ENCODE results near the gene C1QTNF12.

The C1QTNF12 gene

GRCh38 chr1:1240822-1241587, 5.5 kb downstream of the C1QTNF12 start:
- no peak for DNase-seq (ENCODE audit: low read depth, low spot score)

- DNase-seq (ENCODE audit: low read depth, low spot score): no peak
Measured at GRCh38 chr1:1240348-1240732, 6.2 kb downstream of the C1QTNF12 start.

- no peak for DNase-seq (ENCODE audit: low read depth, low spot score)
Measured at GRCh38 chr1:1239614-1240347, 6.7 kb downstream of the C1QTNF12 start.

GRCh38 chr1:1239227-1239613, 7.3 kb downstream of the C1QTNF12 start:
- no peak for DNase-seq (ENCODE audit: low read depth, low spot score)

- DNase-seq (ENCODE audit: low read depth, low spot score): no peak
Measured at GRCh38 chr1:1238702-1239178, 7.8 kb downstream of the C1QTNF12 start.

- DNase-seq (ENCODE audit: low read depth, low spot score): no peak
Measured at GRCh38 chr1:1237874-1238701, 8.4 kb downstream of the C1QTNF12 start.

- DNase-seq (ENCODE audit: low read depth, low spot score): no peak
Measured at GRCh38 chr1:1236945-1237873, 9.3 kb downstream of the C1QTNF12 start.

GRCh38 chr1:1236176-1236763, 10.3 kb downstream of the C1QTNF12 start:
- DNase-seq (ENCODE audit: low read depth, low spot score): no peak

GRCh38 chr1:1235016-1235744, 11.3 kb downstream of the C1QTNF12 start:
- no peak for DNase-seq (ENCODE audit: low read depth, low spot score)

GRCh38 chr1:1234180-1234808, 12.2 kb downstream of the C1QTNF12 start:
- no peak for DNase-seq (ENCODE audit: low read depth, low spot score)

- DNase-seq (ENCODE audit: low read depth, low spot score): no peak
Measured at GRCh38 chr1:1233567-1233892, 13.0 kb downstream of the C1QTNF12 start.

GRCh38 chr1:1232796-1233566, 13.5 kb downstream of the C1QTNF12 start:
- DNase-seq (ENCODE audit: low read depth, low spot score): no peak

GRCh38 chr1:1232208-1232795, 14.2 kb downstream of the C1QTNF12 start, which contains the start of gene B3GALT6:
Gene B3GALT6 (plus strand): TSS chr1:1232237. CDS start chr1:1232279, 42 bp downstream.
- DNase-seq (ENCODE audit: low read depth, low spot score): no peak

- DNase-seq (ENCODE audit: low read depth, low spot score): peak; percentile 93
Measured at GRCh38 chr1:1231400-1232207, 14.9 kb downstream of the C1QTNF12 start, which contains the start of gene SDF4. Gene SDF4 (minus strand): TSS chr1:1232001. CDS start chr1:1228772, 3,229 bp downstream.

- DNase-seq (ENCODE audit: low read depth, low spot score): no peak
Measured at GRCh38 chr1:1230656-1231399, 15.7 kb downstream of the C1QTNF12 start.

- DNase-seq (ENCODE audit: low read depth, low spot score): no peak
Measured at GRCh38 chr1:1229770-1230169, 16.8 kb downstream of the C1QTNF12 start.

Data from activated naive CD8-positive, alpha-beta T cell treated with anti-CD3 and anti-CD28 coated beads, Interleukin-2, amount 50 U/mL, for 16 hours (primary cell).